Measurements from ENCODE around the gene ELMO3. TPM values are rescaled to one million over a fixed set of nuclear protein-coding genes. Genes with fewer than 3 reads are reported as not detected.

The ELMO3 gene
- total RNA-seq, 4 donors from 2014 or later = 30.1 to 35.9 (median 32.9) TPM

DNA sequence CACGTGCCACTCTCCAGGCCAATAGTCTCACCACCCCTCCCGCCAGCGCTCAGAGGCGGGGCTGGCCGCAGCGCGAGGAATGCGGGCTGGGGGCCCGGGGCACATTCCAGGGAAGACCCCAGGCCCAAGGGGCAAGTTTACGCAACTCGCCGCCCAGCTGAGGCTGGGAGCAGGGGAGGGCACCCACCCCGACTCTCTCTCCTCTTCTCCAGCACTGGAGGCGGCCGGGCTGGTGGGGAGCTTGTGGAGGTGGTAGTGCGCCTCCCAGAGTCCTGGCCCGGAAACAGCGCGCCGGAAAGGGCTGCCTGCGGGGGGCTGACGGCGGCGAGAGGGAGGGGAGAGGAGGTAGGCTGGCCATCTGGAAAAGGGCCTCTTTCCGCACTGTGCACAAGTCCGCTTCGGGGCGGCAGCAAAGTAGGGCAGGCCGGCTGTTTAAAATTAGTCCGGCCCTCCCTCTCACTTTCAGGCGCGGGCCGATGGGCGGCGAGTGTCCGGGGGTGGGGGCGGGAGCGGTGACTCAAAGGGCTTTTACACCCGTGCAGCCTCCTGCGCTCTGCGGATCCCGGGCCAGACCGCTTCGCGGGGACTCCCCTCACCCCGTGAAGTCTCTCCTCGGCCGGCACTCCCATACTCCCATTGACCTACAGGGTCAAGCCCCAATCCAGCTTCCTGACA, 47.3 kb downstream of the ELMO3 start:
- peak overlapping the region; percentile 49 to 76 (median 64) for H3K4me3 ChIP-seq
- DNase-seq = no peak
- no peaks in the 10 kb centered on the region for H3K36me3 ChIP-seq
- peaks cover 40 to 82% (median 49%) of the 10 kb centered on the region in 3 donors for H3K4me1 ChIP-seq
- no peaks in the 10 kb centered on the region for H3K9me3 ChIP-seq
- TF ChIP-seq, protein P1, sequence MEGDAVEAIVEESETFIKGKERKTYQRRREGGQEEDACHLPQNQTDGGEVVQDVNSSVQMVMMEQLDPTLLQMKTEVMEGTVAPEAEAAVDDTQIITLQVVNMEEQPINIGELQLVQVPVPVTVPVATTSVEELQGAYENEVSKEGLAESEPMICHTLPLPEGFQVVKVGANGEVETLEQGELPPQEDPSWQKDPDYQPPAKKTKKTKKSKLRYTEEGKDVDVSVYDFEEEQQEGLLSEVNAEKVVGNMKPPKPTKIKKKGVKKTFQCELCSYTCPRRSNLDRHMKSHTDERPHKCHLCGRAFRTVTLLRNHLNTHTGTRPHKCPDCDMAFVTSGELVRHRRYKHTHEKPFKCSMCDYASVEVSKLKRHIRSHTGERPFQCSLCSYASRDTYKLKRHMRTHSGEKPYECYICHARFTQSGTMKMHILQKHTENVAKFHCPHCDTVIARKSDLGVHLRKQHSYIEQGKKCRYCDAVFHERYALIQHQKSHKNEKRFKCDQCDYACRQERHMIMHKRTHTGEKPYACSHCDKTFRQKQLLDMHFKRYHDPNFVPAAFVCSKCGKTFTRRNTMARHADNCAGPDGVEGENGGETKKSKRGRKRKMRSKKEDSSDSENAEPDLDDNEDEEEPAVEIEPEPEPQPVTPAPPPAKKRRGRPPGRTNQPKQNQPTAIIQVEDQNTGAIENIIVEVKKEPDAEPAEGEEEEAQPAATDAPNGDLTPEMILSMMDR (IDR thresholded peaks at IDR 0.05) = peak in 2 of 6 experiments; percentile 24 to 29
- no peak for TF ChIP-seq POLR2A (IDR thresholded peaks at IDR 0.05)
- WGBS, 2 donors = 0% methylated on average over 7 of the region's 48 CpGs
- peak overlapping the region; percentile 81 to 95 (median 84) for H3K27ac ChIP-seq
- intact Hi-C loops (cut with DNase I) = no loop called here
- peaks cover 0 to 34% (median 2%) of the 10 kb centered on the region in 4 donors for H3K27me3 ChIP-seq

GRCh38 chr16:67246756-67247191, 47.8 kb downstream of the ELMO3 start:
- no peak for TF ChIP-seq POLR2A (IDR thresholded peaks at IDR 0.05)
- TF ChIP-seq, protein P1 (IDR thresholded peaks at IDR 0.05) = no peak
- 0% methylated on average over 7 of the region's 26 CpGs; no CpG with 5 or more reads in 1 of the 2 donors for WGBS, 2 donors
- peak overlapping the region; percentile 81 to 95 (median 84) for H3K27ac ChIP-seq
- peak overlapping the region; percentile 49 to 76 (median 64) for H3K4me3 ChIP-seq
- intact Hi-C loops (cut with DNase I) = no loop called here
- no peaks in the 10 kb centered on the region for H3K9me3 ChIP-seq
- peaks cover 40 to 77% (median 43%) of the 10 kb centered on the region in 3 donors for H3K4me1 ChIP-seq
- peaks cover 0 to 39% (median 2%) of the 10 kb centered on the region in 4 donors for H3K27me3 ChIP-seq
- DNase-seq = no peak
- no peaks in the 10 kb centered on the region for H3K36me3 ChIP-seq

DNA sequence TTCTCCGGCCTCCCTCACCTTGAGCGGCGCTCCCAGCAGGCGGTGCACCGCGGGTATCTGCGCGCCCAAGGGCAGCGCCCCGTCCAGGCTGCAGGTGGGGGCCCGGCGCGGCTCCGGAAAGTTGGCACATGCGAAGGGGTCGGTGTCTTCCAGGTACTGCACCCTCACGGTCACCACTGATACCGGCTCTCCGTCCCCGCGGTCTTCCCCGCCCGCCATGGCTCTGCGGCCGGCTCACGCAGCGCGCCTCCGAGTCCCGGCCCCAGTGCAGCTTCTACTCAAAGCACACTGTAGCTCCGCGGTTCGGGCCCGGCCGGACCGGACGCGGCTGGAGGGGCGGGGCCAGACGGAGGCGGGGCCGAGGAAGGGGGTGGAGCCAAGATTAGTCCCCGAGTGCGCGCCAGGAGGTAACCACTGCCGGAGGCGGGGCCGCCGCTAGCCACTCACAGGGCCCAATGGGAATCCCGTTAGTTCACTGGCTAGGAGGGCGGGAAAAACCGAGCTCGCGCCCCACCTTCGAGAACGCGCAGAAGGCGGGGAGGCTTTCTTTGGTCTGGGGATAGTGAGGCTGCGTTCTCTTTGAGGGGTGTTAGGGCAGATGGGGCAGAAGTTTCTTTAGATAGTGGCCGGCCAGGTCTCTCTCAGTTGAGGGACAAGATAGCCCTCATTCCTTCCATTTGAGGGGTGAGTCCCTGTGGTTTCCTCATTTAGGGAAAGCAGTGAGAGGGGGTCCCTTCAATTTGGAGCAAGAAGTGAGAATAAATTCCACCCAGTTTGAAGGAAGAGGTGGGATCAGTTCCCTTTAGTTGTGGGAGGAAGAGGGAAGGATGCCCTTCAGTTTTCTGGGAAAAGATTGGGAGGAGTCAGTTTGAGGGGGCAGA, 48.5 kb downstream of the ELMO3 start, which contains the start of gene FHOD1:
TSS of gene FHOD1 (minus strand) at position 290 of the 881 bp plus-strand sequence. CDS start at position 219, 71 bp downstream.
- H3K36me3 ChIP-seq = no peaks in the 10 kb centered on the region
- TF ChIP-seq POLR2A (IDR thresholded peaks at IDR 0.05) = peak in 3 of 4 donors; percentile 27 to 86 (median 83)
- TF ChIP-seq, protein P1 (IDR thresholded peaks at IDR 0.05) = peak in 1 of 6 experiments; percentile 17
- H3K27ac ChIP-seq = peak within 1 kb of the TSS; percentile 81 to 95 (median 84)
- no peaks in the 10 kb centered on the region for H3K9me3 ChIP-seq
- peaks cover 40 to 70% (median 42%) of the 10 kb centered on the region in 3 donors for H3K4me1 ChIP-seq
- intact Hi-C loops (cut with DNase I) = no loop called here
- H3K4me3 ChIP-seq = peak within 1 kb of the TSS; percentile 49 to 76 (median 64)
- peaks cover 0 to 39% (median 2%) of the 10 kb centered on the region in 4 donors for H3K27me3 ChIP-seq
- DNase-seq = peak; percentile 75
- WGBS, 2 donors = 0% methylated on average over 10 of the region's 60 CpGs; no CpG with 5 or more reads in 1 of the 2 donors

DNA sequence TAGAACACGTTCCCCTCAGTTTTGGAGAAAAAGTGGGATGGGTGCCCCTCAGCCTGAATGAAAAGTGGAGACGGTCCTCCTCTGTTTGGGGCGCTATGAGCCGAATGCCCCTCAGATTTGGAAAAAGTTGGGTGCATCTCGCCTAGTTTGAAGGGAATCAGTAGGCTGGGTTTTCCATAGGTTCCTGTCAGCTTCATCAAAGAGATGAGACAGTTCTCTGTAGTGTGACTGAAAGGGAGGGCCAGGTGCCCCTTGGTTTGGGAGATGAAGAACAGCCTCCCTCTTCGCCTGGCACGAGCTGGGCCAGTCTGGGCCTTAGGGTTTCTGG, 49.1 kb downstream of the ELMO3 start:
- Histone ChIP-seq H3K27ac (peak overlapping the region in 2 of 4 donors; percentile 85 to 95), H3K4me1 (peaks cover 40 to 65% (median 42%) of the 10 kb centered on the region in 3 donors), H3K4me3 (peak overlapping the region; percentile 30 to 76 (median 64)), H3K9me3 (no peaks in the 10 kb centered on the region), H3K36me3 (no peaks in the 10 kb centered on the region), H3K27me3 (peaks cover 0 to 43% (median 2%) of the 10 kb centered on the region in 4 donors)
- WGBS, 2 donors = 2 to 12% methylated on average over 5 of the region's 7 CpGs
- intact Hi-C loops (cut with DNase I) = no loop called here
- no peak for DNase-seq
- TF ChIP-seq, protein P1 (IDR thresholded peaks at IDR 0.05) = no peak
- TF ChIP-seq POLR2A (IDR thresholded peaks at IDR 0.05) = no peak

Data from esophagus squamous epithelium (tissue), 5 donors.